ENCODE results near the gene ALOX15B. TPM values are rescaled to one million over a fixed set of nuclear protein-coding genes. Genes with fewer than 3 reads are reported as not detected.

Gene ALOX15B
- total and polyA plus RNA-seq, 9 donors: 0.23 to 14.9 (median 0.78) TPM; not detected in 1

DNA sequence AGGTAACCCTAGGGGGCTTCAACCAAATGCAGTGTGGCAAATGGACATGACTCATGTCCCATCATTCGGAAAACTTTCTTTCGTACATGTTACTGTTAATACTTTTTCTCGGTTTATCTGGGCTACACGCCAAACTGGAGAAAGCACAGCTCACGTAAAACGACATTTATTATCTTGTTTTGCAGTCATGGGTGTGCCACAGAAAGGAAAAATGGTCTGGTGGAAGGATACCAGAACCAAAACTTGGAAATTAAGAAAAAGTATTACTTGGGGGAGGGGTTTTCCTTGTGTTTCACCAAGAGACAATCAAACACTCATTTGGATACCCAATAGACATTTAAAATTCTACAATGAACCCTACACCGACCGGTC is 23.6 kb downstream of the ALOX15B start:
- Histone ChIP-seq H3K36me3 (no peaks in the 10 kb centered on the region), H3K27me3 (no peaks in the 10 kb centered on the region), H3K4me1 (ENCODE audit: insufficient read depth) (no peaks in the 10 kb centered on the region), H3K4me3 (peak overlapping the region; percentile 0), H3K9me3 (no peaks in the 10 kb centered on the region), H3K27ac (no peak overlapping the region)
- 5 to 6% (median 6%) methylated on average over 8 of the region's 8 CpGs for WGBS, 3 donors
- intact Hi-C loops (cut with DNase I): no loop called here
- no peak for DNase-seq
- TF ChIP-seq, protein P1, sequence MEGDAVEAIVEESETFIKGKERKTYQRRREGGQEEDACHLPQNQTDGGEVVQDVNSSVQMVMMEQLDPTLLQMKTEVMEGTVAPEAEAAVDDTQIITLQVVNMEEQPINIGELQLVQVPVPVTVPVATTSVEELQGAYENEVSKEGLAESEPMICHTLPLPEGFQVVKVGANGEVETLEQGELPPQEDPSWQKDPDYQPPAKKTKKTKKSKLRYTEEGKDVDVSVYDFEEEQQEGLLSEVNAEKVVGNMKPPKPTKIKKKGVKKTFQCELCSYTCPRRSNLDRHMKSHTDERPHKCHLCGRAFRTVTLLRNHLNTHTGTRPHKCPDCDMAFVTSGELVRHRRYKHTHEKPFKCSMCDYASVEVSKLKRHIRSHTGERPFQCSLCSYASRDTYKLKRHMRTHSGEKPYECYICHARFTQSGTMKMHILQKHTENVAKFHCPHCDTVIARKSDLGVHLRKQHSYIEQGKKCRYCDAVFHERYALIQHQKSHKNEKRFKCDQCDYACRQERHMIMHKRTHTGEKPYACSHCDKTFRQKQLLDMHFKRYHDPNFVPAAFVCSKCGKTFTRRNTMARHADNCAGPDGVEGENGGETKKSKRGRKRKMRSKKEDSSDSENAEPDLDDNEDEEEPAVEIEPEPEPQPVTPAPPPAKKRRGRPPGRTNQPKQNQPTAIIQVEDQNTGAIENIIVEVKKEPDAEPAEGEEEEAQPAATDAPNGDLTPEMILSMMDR (IDR thresholded peaks at IDR 0.05): no peak
- TF ChIP-seq POLR2A (IDR thresholded peaks at IDR 0.05) (no peak), EP300 (IDR thresholded peaks at IDR 0.05) (no peak)

DNA sequence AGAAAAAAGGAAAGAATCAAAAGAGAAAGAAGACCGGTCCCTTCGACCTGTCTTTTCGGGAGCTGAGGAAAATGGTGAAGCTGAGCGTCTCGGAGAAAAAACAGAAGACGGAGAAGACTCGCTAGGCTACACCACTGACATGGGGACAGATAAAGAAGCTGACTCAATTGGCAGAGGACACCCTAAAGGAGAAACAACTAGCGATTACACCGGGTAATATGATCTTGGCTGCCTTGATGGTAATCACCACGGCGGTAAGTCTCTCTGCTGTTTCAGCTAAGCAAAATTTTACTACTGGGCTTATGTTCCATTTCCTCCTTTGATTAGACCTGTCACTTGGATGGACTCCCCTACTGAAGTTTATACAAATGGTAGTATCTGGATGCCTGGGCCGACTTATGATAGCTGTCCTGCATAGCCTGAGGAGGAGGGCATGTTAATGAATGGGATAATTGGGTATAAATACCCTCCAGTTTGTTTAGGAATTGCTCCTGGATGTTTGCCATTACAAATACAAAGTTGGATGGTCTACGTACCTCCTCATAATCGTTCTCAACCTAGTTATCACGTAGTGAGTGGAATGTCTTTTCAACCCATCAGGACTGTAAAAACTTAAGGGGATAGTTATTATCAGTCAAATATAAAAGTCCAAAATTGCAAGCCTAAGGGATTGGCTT is 24.1 kb downstream of the ALOX15B start:
- H3K36me3 ChIP-seq: no peaks in the 10 kb centered on the region
- H3K4me3 ChIP-seq: peak overlapping the region; percentile 0
- WGBS, 3 donors: 6 to 7% (median 6%) methylated on average over 15 of the region's 15 CpGs
- H3K27me3 ChIP-seq: no peaks in the 10 kb centered on the region
- no peaks in the 10 kb centered on the region for H3K4me1 ChIP-seq (ENCODE audit: insufficient read depth)
- no peaks in the 10 kb centered on the region for H3K9me3 ChIP-seq
- H3K27ac ChIP-seq: no peak overlapping the region
- TF ChIP-seq EP300 (IDR thresholded peaks at IDR 0.05) (no peak), POLR2A (IDR thresholded peaks at IDR 0.05) (no peak)
- TF ChIP-seq, protein P1 (IDR thresholded peaks at IDR 0.05): no peak
- DNase-seq: no peak
- intact Hi-C loops (cut with DNase I): no loop called here

DNA sequence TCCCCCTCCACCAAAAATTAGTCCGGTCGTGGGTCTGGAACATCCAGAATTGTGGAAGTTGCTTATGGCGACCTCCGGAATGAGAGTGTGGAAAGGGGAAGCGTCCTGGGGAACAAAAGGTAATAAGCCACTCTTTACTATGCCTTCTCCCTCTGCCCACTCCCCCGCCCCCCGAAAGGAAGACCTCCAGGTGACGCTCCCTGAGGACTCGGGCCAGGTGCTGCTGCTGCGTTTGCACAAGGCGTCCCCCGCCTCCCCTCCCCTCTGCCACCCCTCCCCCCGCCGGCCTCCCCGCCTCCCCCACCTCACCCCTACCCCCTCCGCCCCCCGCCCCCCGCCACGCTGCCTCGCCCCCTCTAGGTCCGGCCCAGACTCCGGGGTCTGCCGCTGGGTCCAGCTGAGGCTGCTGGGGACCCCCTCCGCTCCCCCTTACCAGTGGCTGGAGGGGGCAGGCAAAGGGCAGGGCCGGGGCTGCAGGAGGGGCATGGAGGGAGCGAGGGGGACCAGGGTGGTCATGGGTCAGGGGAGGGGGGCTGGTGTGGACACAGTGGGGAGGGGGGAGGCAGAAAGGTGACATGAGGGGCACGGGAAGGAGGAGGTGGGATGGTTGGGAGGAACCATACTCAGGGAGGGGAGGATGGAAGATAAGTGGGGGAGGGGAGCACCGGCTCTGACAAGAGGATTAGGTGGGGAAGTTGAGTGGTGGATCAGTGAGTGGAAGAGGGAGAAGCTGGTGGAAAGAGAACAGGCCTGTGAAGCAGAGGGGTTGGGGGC is 25.1 kb downstream of the ALOX15B start:
- intact Hi-C loops (cut with DNase I): no loop called here
- Histone ChIP-seq H3K36me3 (no peaks in the 10 kb centered on the region), H3K27me3 (no peaks in the 10 kb centered on the region), H3K27ac (no peak overlapping the region), H3K4me3 (no peak overlapping the region), H3K9me3 (no peaks in the 10 kb centered on the region), H3K4me1 (ENCODE audit: insufficient read depth) (no peaks in the 10 kb centered on the region)
- TF ChIP-seq EP300 (IDR thresholded peaks at IDR 0.05) (no peak), POLR2A (IDR thresholded peaks at IDR 0.05) (no peak)
- TF ChIP-seq, protein P1 (IDR thresholded peaks at IDR 0.05): no peak
- WGBS, 3 donors: 5 to 8% (median 6%) methylated on average over 20 to 26 of the region's 28 CpGs
- no peak for DNase-seq

DNA sequence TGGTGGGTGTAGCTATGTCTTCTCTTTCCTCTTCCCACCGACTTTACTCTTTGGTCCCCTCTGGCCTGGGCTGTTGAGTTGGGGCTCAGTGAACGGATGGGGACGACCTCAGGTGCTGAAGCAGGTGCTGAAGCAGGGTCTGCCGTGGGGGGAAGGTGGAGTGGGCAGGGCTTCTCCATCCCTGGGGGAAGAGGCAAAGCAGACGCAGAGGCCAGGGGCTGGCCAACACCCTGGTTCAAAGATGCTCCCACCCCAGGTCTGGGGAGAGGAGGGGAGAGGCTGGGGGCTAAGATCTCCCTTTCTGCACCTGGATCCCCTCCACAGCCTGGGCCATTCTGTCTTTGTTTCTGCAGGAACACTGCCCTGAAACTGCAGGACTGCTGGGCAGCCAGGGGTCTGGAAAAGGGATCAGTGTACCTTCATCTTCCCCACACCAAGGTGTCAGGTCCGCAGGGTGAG is 25.7 kb downstream of the ALOX15B start:
- no peaks in the 10 kb centered on the region for H3K36me3 ChIP-seq
- 30 to 35% (median 32%) methylated on average over 6 of the region's 6 CpGs for WGBS, 3 donors
- intact Hi-C loops (cut with DNase I): no loop called here
- no peaks in the 10 kb centered on the region for H3K9me3 ChIP-seq
- H3K4me3 ChIP-seq: no peak overlapping the region
- no peaks in the 10 kb centered on the region for H3K27me3 ChIP-seq
- no peaks in the 10 kb centered on the region for H3K4me1 ChIP-seq (ENCODE audit: insufficient read depth)
- TF ChIP-seq, protein P1 (IDR thresholded peaks at IDR 0.05): no peak
- TF ChIP-seq EP300 (IDR thresholded peaks at IDR 0.05) (no peak), POLR2A (IDR thresholded peaks at IDR 0.05) (no peak)
- H3K27ac ChIP-seq: no peak overlapping the region
- no peak for DNase-seq
